GM12873 (cell line): ENCODE data around the gene KCNJ5.

ENCODE experiments used
- CTCF ChIP-seq: IDR thresholded peaks from 2 replicates; pipeline ENCODE4 v1.5.1; 2012; ENCODE audit warnings: low read depth, mild to moderate bottlenecking, moderate library complexity, low read length, control low read depth; ENCODE audit not compliant: insufficient read depth; ENCODE audit errors: missing control alignments

Gene KCNJ5

DNA sequence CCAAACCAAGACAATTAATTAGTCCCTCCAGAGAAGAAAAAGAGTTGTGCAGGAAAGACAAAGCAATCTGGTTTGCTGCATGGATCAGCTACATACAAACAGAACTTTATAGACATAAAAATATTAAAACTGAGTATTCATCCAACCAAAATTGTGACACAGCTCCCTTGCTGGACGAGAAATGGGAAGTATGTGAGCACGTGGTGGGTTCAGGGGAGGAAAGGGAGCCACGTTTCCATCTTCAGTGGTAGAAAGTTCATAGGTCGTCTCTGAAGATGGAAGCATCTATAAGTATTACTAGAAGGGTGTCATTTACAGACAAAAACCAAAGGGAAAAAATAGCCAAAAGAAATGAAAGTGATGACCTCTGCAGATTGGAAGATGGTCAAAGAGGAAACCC is 7.1 kb upstream of the KCNJ5 start:
- TF ChIP-seq CTCF: no peak

DNA sequence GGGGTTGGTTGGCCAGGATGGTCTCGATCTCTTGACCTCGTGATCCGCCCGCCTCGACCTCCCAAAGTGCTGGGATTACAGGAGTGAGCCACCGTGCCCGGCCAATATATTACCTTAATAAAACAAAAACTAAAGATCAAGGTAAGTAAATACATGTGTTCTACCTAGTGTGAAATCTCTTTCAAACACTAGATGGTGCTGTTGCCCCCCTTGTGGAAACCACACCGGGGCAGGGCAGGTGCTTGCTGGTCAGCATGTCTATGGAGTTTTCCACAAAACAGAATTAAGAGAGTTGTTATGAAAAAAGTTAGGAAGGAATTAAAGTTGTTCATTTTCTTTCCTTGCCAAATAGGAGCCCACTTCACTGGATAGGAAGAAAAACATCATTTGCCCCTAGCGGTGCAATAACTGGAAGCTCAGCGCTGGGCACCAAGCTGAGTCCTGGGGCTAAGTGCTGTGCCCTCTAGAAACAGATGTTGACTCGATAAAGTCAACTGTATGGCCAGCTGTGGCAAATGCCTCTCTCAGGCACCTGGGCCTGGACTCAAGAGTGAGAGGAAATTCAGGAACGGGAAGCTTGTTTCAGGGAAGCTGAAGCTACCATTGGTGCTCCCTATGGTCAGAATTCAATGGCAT is 6.3 kb upstream of the KCNJ5 start:
- TF ChIP-seq CTCF: peak; percentile 71

DNA sequence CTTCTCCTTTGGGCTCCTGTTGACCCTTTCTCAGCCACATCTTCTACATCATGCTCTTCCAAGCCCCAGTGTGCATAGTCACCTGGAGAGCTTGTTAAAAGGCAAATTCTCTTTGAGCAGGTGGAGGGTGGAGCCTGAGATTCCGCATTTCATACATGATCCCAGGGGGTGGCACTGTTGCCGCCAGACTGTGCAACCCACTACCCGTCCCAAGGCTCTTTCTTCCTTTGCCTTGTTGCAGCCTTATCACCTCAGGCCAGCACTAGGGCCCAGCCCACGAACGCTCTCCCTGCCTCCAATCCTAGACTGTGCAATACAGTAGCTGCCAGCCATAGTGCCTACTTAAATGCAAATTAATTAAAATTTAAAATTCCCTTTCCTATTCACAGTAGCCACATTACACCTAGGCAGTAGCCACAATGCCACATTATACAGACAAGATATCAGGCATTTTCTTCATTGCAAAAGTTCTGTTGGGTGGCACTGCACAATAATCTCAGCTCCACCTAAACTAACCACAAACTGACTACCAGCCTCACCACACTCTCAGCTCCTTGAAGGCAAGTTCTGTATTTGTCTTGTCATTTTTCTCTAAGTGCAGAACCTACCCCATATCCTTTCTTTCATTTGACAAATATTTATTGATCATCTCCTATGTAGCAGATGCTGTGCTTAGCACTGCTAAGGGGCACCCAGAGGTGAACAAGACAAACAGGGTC is 4.6 kb upstream of the KCNJ5 start:
- TF ChIP-seq CTCF: peak; percentile 32

DNA sequence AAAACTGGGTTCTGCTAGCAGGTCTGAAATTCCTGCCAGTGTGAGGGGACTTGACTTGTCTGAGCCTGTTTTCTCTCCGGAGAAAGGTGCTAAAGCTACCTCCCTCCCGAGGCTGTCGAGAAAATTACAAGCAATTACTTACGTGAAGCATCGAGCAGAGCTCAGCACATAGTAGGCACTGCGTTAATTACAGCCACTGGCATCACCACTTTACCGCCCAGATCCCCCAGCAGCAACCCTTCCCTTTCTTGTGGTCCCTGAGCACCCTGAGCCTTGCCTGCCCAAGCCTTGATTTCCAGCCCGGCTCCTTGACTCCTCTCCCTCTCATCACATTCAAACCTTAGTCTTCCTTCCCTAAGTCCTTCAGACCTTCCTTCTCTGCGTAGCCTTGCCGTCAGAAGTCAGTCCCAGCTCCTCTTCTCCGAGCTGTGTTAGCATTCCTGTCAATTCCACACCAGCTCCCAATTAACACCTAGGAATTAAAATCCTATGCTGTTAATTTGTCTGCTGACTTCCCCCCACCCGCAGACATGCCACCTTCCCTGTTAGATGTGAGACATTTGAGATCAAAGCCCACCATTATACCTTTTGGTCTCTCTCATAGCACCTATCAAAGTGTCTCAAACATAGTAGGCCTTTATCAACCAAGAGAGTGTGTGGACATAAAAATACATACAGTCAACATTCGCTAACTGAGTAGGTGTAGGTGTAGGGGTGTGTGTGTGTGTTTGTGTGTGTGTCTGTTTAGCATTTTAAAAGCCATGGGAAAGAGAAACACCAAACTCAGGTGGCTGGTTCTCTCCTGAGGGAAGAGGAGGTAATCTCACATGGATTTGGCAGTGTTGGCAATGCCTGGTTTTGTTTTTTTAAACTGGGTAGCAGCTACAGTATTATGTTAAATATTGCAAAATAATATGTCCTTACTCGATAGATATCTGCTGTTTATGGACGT is 2.8 kb upstream of the KCNJ5 start:
- no peak for TF ChIP-seq CTCF

- TF ChIP-seq CTCF: no peak
Observed at GRCh38 chr11:128889657-128890213, 1.4 kb upstream of the KCNJ5 start.

DNA sequence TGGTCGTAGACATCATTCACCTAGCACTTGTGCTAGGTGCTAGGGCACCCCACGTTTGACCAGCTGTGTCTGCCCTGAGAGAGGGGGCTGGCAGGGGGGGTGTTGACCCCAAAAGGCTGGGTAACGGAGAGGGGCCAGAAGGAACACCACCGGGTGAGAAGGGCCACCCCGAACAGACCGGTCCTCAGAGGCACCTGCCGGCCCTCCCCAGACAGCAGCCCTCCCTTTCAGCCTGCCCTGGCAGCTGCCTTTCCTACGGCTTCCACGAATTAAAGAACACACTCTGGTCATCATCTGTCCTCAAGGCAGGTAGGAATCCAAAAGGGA is 977 bp upstream of the KCNJ5 start:
- no peak for TF ChIP-seq CTCF
